HepG2 (cell line): ENCODE results near the gene LRRN4. TPM values are rescaled to one million over a fixed set of nuclear protein-coding genes. Genes with fewer than 3 reads are reported as not detected.
A peak's percentile ranks its signal among the peaks of the same experiment; 100 is the strongest.

ENCODE experiments used
- ATF1 ChIP-seq: IDR thresholded peaks from 2 replicates; pipeline ENCODE4 v1.6.1; 2016; ENCODE audit warnings: mild to moderate bottlenecking, control low read depth
- BATF2 ChIP-seq: sonication (generic); formaldehyde crosslinking; IDR thresholded peaks from 2 replicates; pipeline ENCODE4 v1.8.0; 2022; ENCODE audit warnings: mild to moderate bottlenecking, missing genetic modification reagents, moderate library complexity
- BCL3 ChIP-seq: sonication (generic); formaldehyde crosslinking; IDR thresholded peaks from 2 replicates; pipeline ENCODE4 v1.5.1; 2020; ENCODE audit warnings: mild to moderate bottlenecking, missing genetic modification reagents, moderate library complexity
- CTCF ChIP-seq: sonication (generic); formaldehyde crosslinking; IDR thresholded peaks from 2 replicates; pipeline ENCODE4 v1.5.0; 2020; ENCODE audit warnings: mild to moderate bottlenecking, missing genetic modification reagents, moderate library complexity
- E2F2 ChIP-seq: sonication (generic); formaldehyde crosslinking; IDR thresholded peaks from 2 replicates; pipeline ENCODE4 v1.4.0; 2020; ENCODE audit warnings: missing genetic modification reagents, borderline replicate concordance
- HIC2 ChIP-seq: sonication (generic); formaldehyde crosslinking; IDR thresholded peaks from 2 replicates; pipeline ENCODE4 v1.9.0; 2022; ENCODE audit warnings: low read depth, missing genetic modification reagents
- KDM6A ChIP-seq: IDR thresholded peaks from 2 replicates; pipeline ENCODE4 v1.6.1; 2016; ENCODE audit warnings: low read depth
- KLF6 ChIP-seq: IDR thresholded peaks from 2 replicates; pipeline ENCODE4 v1.8.0; 2016; ENCODE audit warnings: missing biosample characterization, missing genetic modification reagents
- NCOA1 ChIP-seq: sonication (generic); formaldehyde crosslinking; IDR thresholded peaks from 2 replicates; pipeline ENCODE4 v1.9.0; 2021; ENCODE audit warnings: missing genetic modification reagents
- NFE2 ChIP-seq: sonication (generic); formaldehyde crosslinking; IDR thresholded peaks from 2 replicates; pipeline ENCODE4 v1.4.0; 2020; ENCODE audit warnings: missing genetic modification reagents
- NFKB2 ChIP-seq: sonication (generic); formaldehyde crosslinking; IDR thresholded peaks from 2 replicates; pipeline ENCODE4 v1.4.0; 2020; ENCODE audit warnings: missing genetic modification reagents, borderline replicate concordance
- NFRKB ChIP-seq: fragments of 450-650 bp; IDR thresholded peaks from 2 replicates; pipeline ENCODE4 v1.6.1; 2017
- TBL1XR1 ChIP-seq: fragments of 150-350 bp; IDR thresholded peaks from 2 replicates; pipeline ENCODE4 v1.6.1; 2014; ENCODE audit warnings: borderline replicate concordance, low read length; ENCODE audit not compliant: partially characterized antibody
- TEAD3 ChIP-seq: optimal IDR thresholded peaks from 2 replicates; pipeline ENCODE3; 2016; ENCODE audit warnings: borderline replicate concordance
- WIZ ChIP-seq: sonication (generic); formaldehyde crosslinking; IDR thresholded peaks from 2 replicates; pipeline ENCODE4 v1.5.1; 2020; ENCODE audit warnings: mild to moderate bottlenecking, missing genetic modification reagents
- ZKSCAN8 ChIP-seq: IDR thresholded peaks from 2 replicates; pipeline ENCODE4 v1.6.1; 2016; ENCODE audit warnings: borderline replicate concordance, missing genetic modification reagents, missing compliant biosample characterization
- ZMYM4 ChIP-seq: sonication (generic); formaldehyde crosslinking; IDR thresholded peaks from 2 replicates; pipeline ENCODE4 v1.8.1; 2023; ENCODE audit warnings: mild to moderate bottlenecking, missing genetic modification reagents
- ZNF350 ChIP-seq: sonication (generic); formaldehyde crosslinking; IDR thresholded peaks from 2 replicates; pipeline ENCODE4 v1.4.0; 2020; ENCODE audit warnings: mild to moderate bottlenecking, low read depth, missing genetic modification reagents, borderline replicate concordance
- ZNF556 ChIP-seq: sonication (generic); formaldehyde crosslinking; IDR thresholded peaks from 2 replicates; pipeline ENCODE4 v1.4.0; 2020; ENCODE audit warnings: mild to moderate bottlenecking, missing genetic modification reagents, borderline replicate concordance
- polyA plus RNA-seq, 8 experiments: library from polyadenylated mRNA; depleted of rRNA in 3 of 8; stranded (reverse) in 7 of 8; unstranded in 1 of 8; fragments of >200 nt; fragmentation: Illumina TruSeq in 4 of 8; extraction: Trizol in 4 of 8; gene quantifications; 2 replicates each; pipeline versions ENCODE4 v1.2.1 to v1.2.3, GENCODE V29; 2011 to 2016; ENCODE audit warnings: low read depth in 4 of 8, missing spikeins in 1 of 8, mixed read lengths in 1 of 8; ENCODE audit not compliant: insufficient read depth in 1 of 8
- total RNA-seq, 5 experiments: library from RNA; depleted of rRNA; stranded (reverse); fragments of >200 nt; fragmentation: Illumina TruSeq; extraction: Trizol; gene quantifications; 2 replicates each; pipeline ENCODE4 v1.2.3, GENCODE V29; 2016; ENCODE audit warnings: low read depth in 1 of 5
- TF ChIP-seq, protein P1 (sequence below): sonication (generic); formaldehyde crosslinking; IDR thresholded peaks from 2 replicates; pipeline ENCODE4 v1.8.0; 2023; ENCODE audit warnings: mild to moderate bottlenecking, missing genetic modification reagents

The LRRN4 gene
- total and polyA plus RNA-seq, 2 of the 13 experiments (the other 11 are each of a cell fraction or from before 2014, with no cell fraction given), result 0.15 to 0.20 TPM

DNA sequence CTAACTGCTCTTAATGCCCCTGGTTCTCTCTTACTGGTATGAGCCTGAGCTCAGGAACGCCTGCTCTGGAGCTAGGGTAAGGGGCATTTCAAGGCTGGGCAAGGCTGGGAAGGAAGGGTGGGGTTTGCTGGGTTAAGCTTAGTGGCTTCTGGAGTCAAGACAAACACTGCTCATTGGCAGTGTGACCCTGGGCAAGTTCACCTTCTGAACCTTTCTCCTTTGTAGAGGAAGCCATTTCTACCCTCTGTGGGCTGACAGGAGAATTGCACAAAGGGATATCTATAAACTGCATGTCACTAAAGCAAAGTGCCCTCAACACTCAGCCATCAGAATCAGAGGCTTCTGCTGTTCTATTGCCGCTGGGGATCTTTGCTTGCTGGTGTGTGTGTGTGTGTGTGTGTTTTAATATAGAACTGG is 20.3 kb upstream of the LRRN4 start (continued):
- TF ChIP-seq NFE2 (CRISPR knock-in tag), result no peak
- TF ChIP-seq WIZ (CRISPR knock-in tag), result no peak
- peak; percentile 78; the same call in 1 of the 2 replicates for TF ChIP-seq ZMYM4
- TF ChIP-seq CTCF (CRISPR knock-in tag), result peak; percentile 80
- no peak for TF ChIP-seq E2F2 (CRISPR knock-in tag)
- no peak for TF ChIP-seq HIC2 (CRISPR knock-in tag)
- TF ChIP-seq BATF2 (CRISPR knock-in tag), result no peak
- TF ChIP-seq NFKB2, result no peak
- peak; percentile 67; the same call in 1 of the 2 replicates for TF ChIP-seq ZNF556 (CRISPR knock-in tag)
- TF ChIP-seq, protein P1, sequence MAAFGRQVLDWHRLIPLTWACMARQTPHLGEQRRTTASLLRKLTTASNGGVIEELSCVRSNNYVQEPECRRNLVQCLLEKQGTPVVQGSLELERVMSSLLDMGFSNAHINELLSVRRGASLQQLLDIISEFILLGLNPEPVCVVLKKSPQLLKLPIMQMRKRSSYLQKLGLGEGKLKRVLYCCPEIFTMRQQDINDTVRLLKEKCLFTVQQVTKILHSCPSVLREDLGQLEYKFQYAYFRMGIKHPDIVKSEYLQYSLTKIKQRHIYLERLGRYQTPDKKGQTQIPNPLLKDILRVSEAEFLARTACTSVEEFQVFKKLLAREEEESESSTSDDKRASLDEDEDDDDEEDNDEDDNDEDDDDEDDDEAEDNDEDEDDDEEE (CRISPR knock-in tag), result 0 out of 2 replicates have a peak, but pooled peaks have one; percentile 36
- TF ChIP-seq ZNF350 (CRISPR knock-in tag), result 0 out of 2 replicates have a peak, but pooled peaks have one; percentile 49
- no peak for TF ChIP-seq BCL3
- TF ChIP-seq ATF1, result no peak
- no peak for TF ChIP-seq KDM6A (CRISPR knock-in tag)
- TF ChIP-seq ZKSCAN8 (CRISPR knock-in tag), result no peak
- TF ChIP-seq TEAD3, result peak; percentile 7
- TF ChIP-seq NFRKB, result no peak
- TF ChIP-seq KLF6 (CRISPR knock-in tag), result no peak
- no peak for TF ChIP-seq NCOA1 (CRISPR knock-in tag)
- no peak for TF ChIP-seq TBL1XR1
